BLaER1 (cell line): ENCODE measurements around the gene PEX11A.
A peak's percentile ranks its signal among the peaks of the same experiment; 100 is the strongest.

ENCODE experiments used
- H3K27ac ChIP-seq: shearing (Covaris generic); formaldehyde crosslinking; 2 replicates; pipeline ENCODE4 v1.8.1; 2022
- H3K27me3 ChIP-seq: shearing (Covaris generic); formaldehyde crosslinking; 2 replicates; pipeline ENCODE4 v1.8.1; 2022
- H3K36me3 ChIP-seq: shearing (Covaris generic); formaldehyde crosslinking; 2 replicates; pipeline ENCODE4 v1.8.1; 2022
- H3K4me1 ChIP-seq: shearing (Covaris generic); formaldehyde crosslinking; 2 replicates; pipeline ENCODE4 v1.8.1; 2022
- H3K4me2 ChIP-seq: shearing (Covaris generic); formaldehyde crosslinking; 2 replicates; pipeline ENCODE4 v1.8.1; 2022
- H3K4me3 ChIP-seq: shearing (Covaris generic); formaldehyde crosslinking; 2 replicates; pipeline ENCODE4 v1.8.1; 2022
- H3K9ac ChIP-seq: shearing (Covaris generic); formaldehyde crosslinking; 2 replicates; pipeline ENCODE4 v1.8.1; 2022
- H3K9me3 ChIP-seq: shearing (Covaris generic); formaldehyde crosslinking; 2 replicates; pipeline ENCODE4 v1.8.1; 2022
- H4K20me1 ChIP-seq: shearing (Covaris generic); formaldehyde crosslinking; 2 replicates; pipeline ENCODE4 v1.8.1; 2022
- Cebpa-rat ChIP-seq: shearing (Covaris generic); IDR thresholded peaks from 2 replicates; pipeline ENCODE4 v1.8.1; 2022

PEX11A gene

DNA sequence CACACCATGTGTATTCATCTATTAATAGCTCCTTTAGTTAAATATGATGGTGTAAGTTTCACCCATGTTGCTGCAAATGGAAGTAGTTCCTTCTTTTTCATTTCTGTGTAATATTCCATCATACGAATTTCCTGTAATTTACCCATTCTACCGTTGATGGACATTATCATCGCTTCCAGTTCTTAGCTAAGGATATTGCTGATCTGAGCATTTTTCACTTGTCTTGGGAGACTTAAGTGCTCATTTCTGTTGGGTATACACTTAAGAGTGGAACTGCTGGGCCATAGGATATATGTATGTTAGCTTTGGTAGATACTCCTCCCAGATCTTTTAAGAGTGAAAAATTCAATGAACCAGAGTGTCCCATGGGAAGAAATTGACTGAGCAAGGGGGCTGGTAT lies 22.4 kb downstream of the PEX11A start:
- no peak for TF ChIP-seq Cebpa-rat
- H3K9me3 ChIP-seq: no peaks in the 10 kb centered on the region
- peaks cover 32% of the 10 kb centered on the region for H3K27me3 ChIP-seq
- no peaks in the 10 kb centered on the region for H3K36me3 ChIP-seq
- H4K20me1 ChIP-seq: peaks cover 7% of the 10 kb centered on the region; the same call in 1 of the 2 replicates
- H3K4me1 ChIP-seq: peaks cover 23% of the 10 kb centered on the region
- no peak overlapping the region for H3K4me3 ChIP-seq
- H3K4me2 ChIP-seq: no peak overlapping the region
- H3K27ac ChIP-seq: no peak overlapping the region
- H3K9ac ChIP-seq: no peak overlapping the region

DNA sequence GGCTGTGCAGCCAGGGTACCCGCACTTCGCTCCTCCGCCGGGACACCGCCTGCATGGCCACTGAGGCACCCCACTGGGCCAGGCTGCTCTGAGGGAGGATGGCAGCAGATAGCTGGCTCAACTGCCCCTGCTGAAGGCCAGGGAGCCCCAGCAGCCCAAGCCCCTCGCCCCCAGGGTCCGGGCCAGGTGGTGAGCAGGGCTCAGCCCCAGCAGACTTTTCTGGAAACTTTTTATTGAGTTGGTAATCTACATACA lies 22.9 kb downstream of the PEX11A start:
- Histone ChIP-seq H3K36me3 (no peaks in the 10 kb centered on the region), H3K27ac (no peak overlapping the region), H3K9ac (no peak overlapping the region), H4K20me1 (peaks cover 7% of the 10 kb centered on the region; the same call in 1 of the 2 replicates), H3K27me3 (peaks cover 32% of the 10 kb centered on the region), H3K4me2 (no peak overlapping the region), H3K4me1 (peaks cover 28% of the 10 kb centered on the region), H3K9me3 (no peaks in the 10 kb centered on the region), H3K4me3 (no peak overlapping the region)
- TF ChIP-seq Cebpa-rat: no peak

DNA sequence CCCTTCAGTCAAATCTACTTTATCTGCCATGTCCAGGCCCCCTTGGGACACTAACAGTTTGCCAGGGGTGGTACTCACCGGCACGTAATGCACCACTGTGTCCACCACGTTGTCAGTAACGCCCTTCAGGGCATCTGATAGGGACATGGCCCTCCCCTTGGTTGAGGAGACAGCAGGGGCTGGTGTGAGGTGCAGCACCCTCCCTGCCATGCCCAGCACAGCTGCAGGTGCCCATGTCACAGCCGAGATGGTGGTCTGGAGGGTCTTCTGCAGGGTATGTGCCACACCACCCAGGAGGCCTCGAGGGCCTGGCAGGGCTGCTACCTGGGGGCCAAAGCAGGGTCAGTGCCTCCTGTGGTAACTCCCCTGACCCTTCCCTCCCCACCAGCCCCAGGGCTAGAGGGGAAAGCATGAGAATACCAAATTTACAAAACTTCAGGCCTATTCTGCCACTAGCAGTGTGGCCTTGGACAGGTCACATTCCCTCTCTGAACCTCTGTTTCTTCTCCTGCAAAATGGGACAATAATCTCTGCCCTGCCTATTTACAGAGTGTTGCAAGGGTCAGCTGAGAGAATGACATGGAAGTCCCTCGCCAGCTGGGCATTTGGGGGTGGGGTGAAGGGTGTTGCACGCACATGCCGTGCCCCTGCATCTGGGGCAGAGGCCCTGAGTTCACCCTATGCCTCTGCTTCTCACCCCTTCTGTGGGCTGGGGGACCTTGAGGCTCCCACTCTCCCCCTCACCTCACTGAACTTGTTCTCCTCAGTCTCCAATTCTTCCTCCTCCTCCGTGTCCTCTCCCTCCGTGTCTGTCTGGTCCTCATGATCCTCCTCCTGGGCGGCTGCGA lies 23.5 kb downstream of the PEX11A start:
- H3K9ac ChIP-seq: no peak overlapping the region
- no peak overlapping the region for H3K4me3 ChIP-seq
- peaks cover 7% of the 10 kb centered on the region; the same call in 1 of the 2 replicates for H4K20me1 ChIP-seq
- H3K27ac ChIP-seq: no peak overlapping the region
- no peak overlapping the region for H3K4me2 ChIP-seq
- H3K27me3 ChIP-seq: peaks cover 32% of the 10 kb centered on the region
- no peaks in the 10 kb centered on the region for H3K36me3 ChIP-seq
- H3K9me3 ChIP-seq: no peaks in the 10 kb centered on the region
- TF ChIP-seq Cebpa-rat: no peak
- H3K4me1 ChIP-seq: peaks cover 30% of the 10 kb centered on the region

DNA sequence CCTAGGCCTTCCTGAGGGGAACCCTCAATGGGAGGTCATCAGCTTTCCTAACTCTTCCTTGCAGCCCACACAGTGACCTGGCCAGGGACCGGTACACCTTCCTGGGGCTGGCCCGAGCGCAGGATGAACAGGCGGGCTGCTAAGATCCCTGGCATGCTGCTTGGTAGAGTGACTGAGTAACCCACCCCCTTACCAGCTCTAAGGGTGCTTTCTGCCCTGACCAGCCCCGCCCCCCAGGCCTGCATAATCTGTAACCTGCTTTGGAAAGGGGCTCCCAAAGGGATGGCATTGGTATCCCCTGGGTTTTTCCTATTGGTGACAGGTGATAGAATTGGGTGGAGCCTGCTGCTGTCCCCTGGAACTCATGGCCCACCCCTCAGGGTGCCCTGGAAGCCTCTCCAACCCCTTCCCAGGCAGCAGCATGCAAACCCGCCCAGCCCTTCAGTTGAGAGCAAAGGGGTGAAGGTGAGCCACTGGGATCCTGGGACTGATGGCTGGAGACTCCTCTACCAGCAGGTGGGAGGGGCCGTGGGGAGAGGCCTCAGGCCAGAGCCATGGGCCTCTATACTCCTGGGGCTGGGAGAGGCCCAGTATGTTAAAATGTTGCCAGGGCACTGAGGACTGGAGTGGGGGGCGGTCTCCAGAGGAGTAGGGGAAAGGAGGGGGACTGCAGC lies 24.2 kb downstream of the PEX11A start:
- peaks cover 30% of the 10 kb centered on the region for H3K4me1 ChIP-seq
- no peak overlapping the region for H3K9ac ChIP-seq
- no peaks in the 10 kb centered on the region for H3K36me3 ChIP-seq
- no peak overlapping the region for H3K27ac ChIP-seq
- H3K27me3 ChIP-seq: peaks cover 32% of the 10 kb centered on the region
- peak overlapping the region; percentile 68; the same call in 1 of the 2 replicates for H3K4me3 ChIP-seq
- peak overlapping the region; percentile 90 for H3K4me2 ChIP-seq
- no peaks in the 10 kb centered on the region for H3K9me3 ChIP-seq
- TF ChIP-seq Cebpa-rat: no peak
- peaks cover 7% of the 10 kb centered on the region; the same call in 1 of the 2 replicates for H4K20me1 ChIP-seq

DNA sequence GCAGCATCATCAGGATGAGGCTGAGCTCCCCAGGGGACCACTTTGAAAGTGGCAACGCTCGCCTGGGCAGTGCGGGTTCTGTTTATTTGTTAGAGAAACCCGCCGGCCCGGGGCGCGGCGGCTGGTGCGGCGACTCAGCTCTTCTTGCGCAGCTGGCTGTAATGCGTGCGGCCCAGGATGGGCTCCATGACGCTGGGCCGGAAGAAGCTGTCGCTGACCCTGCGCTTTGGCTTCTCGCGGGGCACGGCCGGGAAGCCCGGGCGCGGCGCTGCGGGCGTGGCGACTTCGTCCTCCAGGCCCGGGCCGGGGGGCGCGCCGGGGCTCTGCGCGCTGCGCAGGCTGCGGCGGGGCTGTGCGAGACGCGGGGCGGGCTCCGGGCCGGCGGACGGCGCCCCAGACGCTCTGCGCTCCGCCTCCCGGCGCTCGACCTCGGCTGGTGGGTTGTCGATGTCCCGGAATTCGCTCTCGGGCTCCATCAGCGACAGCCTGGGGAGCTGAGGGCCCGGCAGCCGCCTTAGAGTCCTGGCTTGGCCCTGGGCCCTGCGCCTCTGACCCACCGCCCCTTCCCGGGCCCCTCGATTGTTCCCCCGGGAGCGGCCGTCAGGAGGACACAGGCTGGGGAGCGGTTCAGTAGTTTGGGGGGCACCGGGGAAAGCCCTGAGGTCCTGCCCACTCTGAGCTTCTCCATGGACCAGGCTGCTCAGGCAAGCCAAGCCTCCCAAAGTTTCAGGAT lies 24.9 kb downstream of the PEX11A start:
- H3K27me3 ChIP-seq: peaks cover 34% of the 10 kb centered on the region
- H3K9ac ChIP-seq: peak overlapping the region; percentile 59; the same call in 1 of the 2 replicates
- peak overlapping the region; percentile 68 for H3K4me3 ChIP-seq
- no peaks in the 10 kb centered on the region for H3K9me3 ChIP-seq
- H3K4me1 ChIP-seq: peaks cover 30% of the 10 kb centered on the region
- no peak for TF ChIP-seq Cebpa-rat
- H3K4me2 ChIP-seq: peak overlapping the region; percentile 90
- H3K27ac ChIP-seq: no peak overlapping the region
- no peaks in the 10 kb centered on the region for H3K36me3 ChIP-seq
- H4K20me1 ChIP-seq: peaks cover 7% of the 10 kb centered on the region; the same call in 1 of the 2 replicates

DNA sequence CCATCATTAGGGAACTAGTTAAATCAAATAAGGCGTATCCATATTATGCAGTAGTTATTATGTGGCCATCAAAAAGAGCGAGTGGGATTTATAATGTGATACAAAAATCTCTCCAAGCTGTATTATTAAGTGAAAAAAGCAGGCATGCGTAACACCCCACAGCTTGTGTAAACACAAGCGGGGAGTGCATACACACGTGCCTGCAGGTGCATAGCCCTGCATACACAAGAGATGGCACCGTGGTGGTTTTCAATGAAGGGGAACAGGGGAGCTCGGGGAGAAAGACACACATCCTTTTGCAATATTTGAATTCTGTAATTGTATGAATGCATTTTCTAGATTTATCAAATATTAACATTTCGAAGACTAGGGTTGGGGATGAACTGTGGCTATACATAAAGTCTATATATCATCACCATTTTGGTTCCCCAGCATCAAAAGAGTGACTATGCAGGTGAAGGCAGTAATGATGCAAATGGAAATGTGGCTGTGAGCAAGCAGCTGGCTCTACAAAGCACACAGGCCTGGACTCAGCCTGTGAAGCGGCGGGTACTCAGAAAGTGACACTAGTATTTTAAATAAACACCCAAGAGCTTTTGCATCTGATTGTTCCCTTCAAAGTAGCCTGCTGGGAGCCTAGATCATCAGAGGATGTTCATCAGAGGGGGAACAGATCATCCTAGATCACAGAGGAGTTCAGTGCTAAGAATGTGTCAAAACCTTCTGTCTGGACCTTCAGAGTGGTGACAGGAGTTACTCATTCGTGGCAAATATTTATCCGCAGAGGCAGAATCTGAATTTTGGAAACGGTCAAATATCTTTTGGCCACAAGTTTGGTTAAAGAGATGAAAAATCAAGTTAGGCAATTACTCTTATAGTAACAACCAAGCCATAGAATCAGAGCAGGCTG lies 25.9 kb downstream of the PEX11A start:
- peak overlapping the region; percentile 68 for H3K4me3 ChIP-seq
- H3K27me3 ChIP-seq: peaks cover 36% of the 10 kb centered on the region
- no peaks in the 10 kb centered on the region for H3K9me3 ChIP-seq
- no peak overlapping the region for H3K9ac ChIP-seq
- no peaks in the 10 kb centered on the region for H3K36me3 ChIP-seq
- H3K4me1 ChIP-seq: peaks cover 30% of the 10 kb centered on the region
- H3K4me2 ChIP-seq: peak overlapping the region; percentile 90
- no peak overlapping the region for H3K27ac ChIP-seq
- peaks cover 7% of the 10 kb centered on the region; the same call in 1 of the 2 replicates for H4K20me1 ChIP-seq
- TF ChIP-seq Cebpa-rat: no peak

DNA sequence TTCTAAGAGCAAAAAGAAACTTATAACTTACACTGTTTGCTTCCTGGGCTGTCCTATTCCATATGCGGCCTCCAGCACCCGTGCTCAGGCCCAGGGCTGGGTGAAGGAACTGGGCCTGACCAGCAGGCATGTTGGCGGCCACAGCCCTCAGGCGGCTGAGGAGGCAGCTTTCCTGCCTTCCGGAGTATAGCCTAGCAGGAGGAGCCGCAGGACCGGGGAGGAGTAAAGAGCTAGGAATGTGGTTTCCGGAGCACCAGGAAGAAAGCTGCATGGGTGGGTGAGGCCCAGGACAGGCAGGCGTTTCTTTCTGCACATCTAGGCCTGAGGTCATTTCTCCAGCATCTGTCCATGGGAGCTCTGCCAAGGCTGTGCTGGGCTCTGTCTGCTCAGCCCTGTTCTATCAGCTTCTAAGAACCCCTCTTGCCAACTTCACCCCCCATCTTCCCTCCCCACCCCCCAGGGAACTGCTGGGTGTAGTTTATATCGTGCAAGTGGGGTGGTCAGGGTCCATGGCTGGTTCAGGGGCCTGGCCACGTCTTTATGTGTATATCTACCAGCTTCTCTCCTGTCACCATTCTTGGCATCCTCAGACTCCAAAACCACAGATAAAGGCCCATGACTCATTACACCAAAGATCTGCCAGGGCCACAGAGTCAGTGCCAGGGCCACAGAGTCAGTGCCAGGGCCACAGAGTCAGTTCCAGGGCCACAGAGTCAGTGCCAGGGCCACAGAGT lies 27.5 kb downstream of the PEX11A start:
- Histone ChIP-seq H3K4me3 (no peak overlapping the region), H3K4me1 (peaks cover 30% of the 10 kb centered on the region), H3K27ac (no peak overlapping the region), H3K9me3 (no peaks in the 10 kb centered on the region), H3K36me3 (no peaks in the 10 kb centered on the region), H3K9ac (no peak overlapping the region), H4K20me1 (peaks cover 7% of the 10 kb centered on the region; the same call in 1 of the 2 replicates), H3K4me2 (peak overlapping the region; percentile 67), H3K27me3 (peaks cover 36% of the 10 kb centered on the region)
- no peak for TF ChIP-seq Cebpa-rat

DNA sequence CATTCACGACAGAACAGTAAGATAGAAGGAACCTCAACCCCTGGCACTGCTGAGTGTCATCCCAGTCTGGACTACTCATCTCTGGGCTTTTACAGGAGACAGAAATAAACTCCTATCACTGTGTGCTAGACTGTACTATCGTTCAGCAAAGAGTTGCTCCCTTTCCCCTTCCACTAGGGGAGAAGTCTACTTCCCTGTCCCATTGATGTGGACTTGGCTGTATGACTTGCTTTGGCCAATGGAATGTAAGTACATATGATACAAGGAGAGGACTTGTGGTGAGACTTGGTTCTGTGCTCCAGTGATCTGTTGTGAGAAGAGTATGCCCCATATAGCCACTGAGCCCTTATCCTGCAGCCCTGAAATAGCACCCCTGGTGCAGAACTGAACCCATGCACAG lies 30.0 kb downstream of the PEX11A start:
- Histone ChIP-seq H4K20me1 (no peaks in the 10 kb centered on the region), H3K4me1 (peaks cover 32% of the 10 kb centered on the region), H3K9me3 (no peaks in the 10 kb centered on the region), H3K4me3 (no peak overlapping the region), H3K36me3 (no peaks in the 10 kb centered on the region), H3K27me3 (peaks cover 29% of the 10 kb centered on the region), H3K27ac (no peak overlapping the region), H3K4me2 (no peak overlapping the region), H3K9ac (no peak overlapping the region)
- TF ChIP-seq Cebpa-rat: no peak
